GM10266 (cell line): ENCODE data around the gene FHIP1B.

Experiments
- DNase-seq: peaks from one replicate; pipeline ENCODE4 v3.0.0; 2012; ENCODE audit errors: extremely low spot score
- CTCF ChIP-seq: IDR thresholded peaks from 2 replicates; pipeline ENCODE4 v1.5.1; 2012; ENCODE audit warnings: mild to moderate bottlenecking, low read depth; ENCODE audit not compliant: control insufficient read depth, insufficient read depth; ENCODE audit errors: missing control alignments

Gene FHIP1B

GRCh38 chr11:6225024-6225423 lies 9.4 kb downstream of the FHIP1B start:
- DNase-seq, result no peak
- TF ChIP-seq CTCF, result no peak

- no peak for DNase-seq
- TF ChIP-seq CTCF, result no peak
These were observed 10.0 kb downstream of the FHIP1B start for GRCh38 chr11:6224421-6224820.

GRCh38 chr11:6223854-6224253 lies 10.6 kb downstream of the FHIP1B start:
- DNase-seq, result no peak
- no peak for TF ChIP-seq CTCF

GRCh38 chr11:6219359-6219758 lies 15.1 kb downstream of the FHIP1B start:
- no peak for DNase-seq
- no peak for TF ChIP-seq CTCF

- no peak for DNase-seq
- TF ChIP-seq CTCF, result no peak
These were observed 16.7 kb downstream of the FHIP1B start for GRCh38 chr11:6217722-6218121.

GRCh38 chr11:6216501-6216900 lies 17.9 kb downstream of the FHIP1B start:
- DNase-seq, result no peak
- no peak for TF ChIP-seq CTCF

GRCh38 chr11:6214530-6214929 lies 19.9 kb downstream of the FHIP1B start:
- no peak for DNase-seq
- TF ChIP-seq CTCF, result no peak
